ENCODE data around the gene MAML3.

MAML3 gene

GRCh38 chr4:139878050-139878449 is 275.9 kb downstream of the MAML3 start:
- H3K27ac ChIP-seq, result peak overlapping the region; percentile 96
- no peak for TF ChIP-seq CTCF (conservative IDR thresholded peaks at IDR 0.05)

GRCh38 chr4:139876337-139876941 is 277.5 kb downstream of the MAML3 start:
- peak overlapping the region; percentile 96 for H3K27ac ChIP-seq
- TF ChIP-seq CTCF (conservative IDR thresholded peaks at IDR 0.05), result no peak

DNA sequence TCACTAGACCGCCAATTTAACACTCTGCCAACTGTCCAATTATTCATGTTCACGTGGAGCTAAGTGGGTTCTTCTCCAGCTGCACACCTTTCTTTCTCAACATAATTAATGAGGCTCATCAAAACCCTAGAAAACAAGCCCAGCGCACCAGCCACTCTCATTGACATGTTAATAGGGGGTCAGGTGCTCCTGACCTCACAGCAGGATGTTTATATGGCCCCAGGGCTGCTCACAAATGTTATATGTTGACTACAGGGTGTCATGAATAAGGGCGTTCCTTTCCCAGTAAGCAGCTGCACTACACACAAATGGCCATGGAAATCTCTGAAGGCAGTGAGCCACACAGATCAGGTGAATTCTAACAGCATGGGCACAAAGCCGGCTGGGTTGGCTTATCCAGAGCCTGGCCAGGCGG is 278.6 kb downstream of the MAML3 start:
- peak overlapping the region; percentile 96 for H3K27ac ChIP-seq
- no peak for TF ChIP-seq CTCF (conservative IDR thresholded peaks at IDR 0.05)

DNA sequence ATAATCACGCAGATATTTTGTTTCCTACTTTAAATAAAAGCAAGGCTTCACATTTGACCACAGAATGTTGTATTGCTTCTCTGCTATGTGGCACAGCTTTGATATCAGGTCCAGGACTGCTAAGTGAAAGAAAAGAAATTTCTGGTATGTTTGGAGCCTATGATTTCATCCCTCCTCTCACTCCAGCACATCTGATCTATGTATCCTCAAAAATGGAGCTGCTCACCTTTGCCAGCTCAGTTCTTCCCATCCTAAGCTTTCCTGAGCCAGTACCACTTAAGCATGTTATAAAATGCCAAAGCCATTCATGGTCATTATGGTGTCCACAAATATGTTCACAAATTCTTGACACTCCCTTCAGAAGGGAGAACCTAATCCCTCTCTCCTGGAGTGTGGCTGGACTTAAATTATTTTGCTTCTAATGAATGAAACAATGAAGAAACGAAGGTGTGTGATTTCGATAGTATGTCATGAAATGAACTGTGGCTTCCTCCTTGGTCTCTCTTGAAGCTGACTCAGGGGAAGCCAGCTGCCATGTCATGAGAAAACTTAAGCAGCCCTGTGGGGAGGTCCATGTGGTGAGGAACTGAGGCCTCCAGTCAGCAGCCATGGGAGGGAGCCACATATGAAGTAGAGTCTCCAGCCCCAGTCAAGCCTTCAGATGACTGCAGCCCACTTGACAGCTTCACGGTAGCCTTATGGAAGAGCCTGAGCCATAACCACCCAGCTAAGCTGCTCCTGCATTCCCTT is 280.7 kb downstream of the MAML3 start:
- TF ChIP-seq CTCF (conservative IDR thresholded peaks at IDR 0.05), result no peak
- no peak overlapping the region for H3K27ac ChIP-seq

DNA sequence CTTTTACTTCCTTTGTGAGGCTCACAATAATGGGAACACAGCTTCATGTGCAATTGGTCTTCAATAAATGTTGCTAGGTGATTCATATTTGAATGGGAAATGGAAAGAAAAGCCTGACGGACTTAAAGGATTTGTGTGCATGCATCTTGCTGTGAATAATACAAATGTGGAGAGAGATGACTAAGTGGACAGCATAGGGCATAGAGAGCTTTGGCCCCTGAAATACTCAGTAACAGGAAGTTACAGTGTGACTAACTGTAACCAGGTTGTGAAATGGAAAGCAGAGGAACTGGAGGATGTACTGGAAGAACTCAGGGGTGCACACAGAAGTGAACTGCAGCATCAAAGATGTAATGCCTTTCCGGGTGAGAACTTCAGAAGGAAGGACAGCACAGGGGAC is 281.7 kb downstream of the MAML3 start:
- H3K27ac ChIP-seq, result no peak overlapping the region
- TF ChIP-seq CTCF (conservative IDR thresholded peaks at IDR 0.05), result no peak

DNA sequence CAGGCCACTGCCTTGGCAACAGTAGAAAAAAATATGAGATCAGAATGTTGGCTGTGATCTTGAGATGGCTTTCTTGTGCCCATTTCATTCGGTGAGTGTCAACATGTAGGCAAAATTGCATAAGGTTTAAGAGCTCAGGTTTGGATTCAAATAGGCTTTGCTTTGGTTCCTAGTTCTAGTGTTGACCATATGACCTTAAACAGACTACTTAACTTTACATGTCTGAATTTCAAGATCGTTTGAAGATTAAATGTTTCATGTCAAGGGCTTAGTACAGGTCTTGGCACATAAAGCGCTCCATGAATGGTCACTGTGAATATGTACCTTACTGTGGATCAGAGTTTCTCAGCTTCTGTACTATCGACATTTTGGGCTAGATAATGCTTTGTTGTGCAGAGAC is 284.2 kb downstream of the MAML3 start:
- H3K27ac ChIP-seq, result no peak overlapping the region
- TF ChIP-seq CTCF (conservative IDR thresholded peaks at IDR 0.05), result no peak

- TF ChIP-seq CTCF (conservative IDR thresholded peaks at IDR 0.05), result no peak
- no peak overlapping the region for H3K27ac ChIP-seq
Measured at GRCh38 chr4:139866276-139866962, 287.6 kb downstream of the MAML3 start.

Data from VCaP (cell line).